Left colon (tissue), 2 donors: ENCODE data around the gene DAPK2. TPM values are rescaled to one million over a fixed set of nuclear protein-coding genes. Genes with fewer than 3 reads are reported as not detected.
"Not testable (repeated sequence)": the region's sequence is repeated elsewhere in the genome, so short reads cannot be mapped to it uniquely, and the experiment has no call there.

Experiments used
- ATAC-seq: fragments of 200-7000 bp; cut with Tn5 transposase; one replicate; pipeline ENCODE4 v1.9.1; 2020; ENCODE audit warnings: mild to moderate bottlenecking, moderate library complexity
- DNase-seq, 2 donors: peaks; one replicate each; pipeline ENCODE4 v3.0.0-alpha.2; 2020
- intact Hi-C, 2 donors: fragments of 100-400 bp; cut with DNase I in 1 of 2; cut with micrococcal nuclease in 1 of 2; formaldehyde crosslinking; loops; one replicate each; pipeline versions ENCODE4 v1.11.2 to v1.14.0; 2022; cut with DNase I, micrococcal nuclease
- total RNA-seq, 2 donors: library from RNA; stranded (reverse); fragmentation: NEBNext Ultra II Directional; extraction: Animal tissue kit (Norgen Biotek cat#: 25700); gene quantifications; one replicate each; pipeline ENCODE4 v1.2.1, GENCODE V29; 2021
- donor health status: DM: no; HTN: no; CAD: no.
- donor health status: DM: yes; HTN: yes; CAD: no.

DAPK2 gene
- total RNA-seq, 2 donors from 2014 or later: 48.8 to 58.3 TPM

- ATAC-seq (no peak), DNase-seq (no peak)
- intact Hi-C loops: loop anchor here in 1 of 2 donors (5.0 kb wide), 1 partner anchor 318 kb away; no protein-coding TSS in a partner anchor
Measured at GRCh38 chr15:64060716-64061115, 14.4 kb upstream of the DAPK2 start.

GRCh38 chr15:64059104-64059503 lies 12.8 kb upstream of the DAPK2 start:
- DNase-seq, ATAC-seq, intact Hi-C loops: not testable (repeated sequence)

- DNase-seq: no peak
- ATAC-seq: no peak
- intact Hi-C loops: no loop called here
Measured at GRCh38 chr15:64058279-64058678, 12.0 kb upstream of the DAPK2 start.

GRCh38 chr15:64053674-64054073 lies 7.4 kb upstream of the DAPK2 start:
- intact Hi-C loops, DNase-seq, ATAC-seq: not testable (repeated sequence)

GRCh38 chr15:64052925-64053491 lies 6.7 kb upstream of the DAPK2 start:
- intact Hi-C loops: no loop called here
- no peak for DNase-seq
- ATAC-seq: no peak

- intact Hi-C loops: no loop called here
- ATAC-seq (no peak), DNase-seq (no peak)
Measured at GRCh38 chr15:64051407-64052259, 5.3 kb upstream of the DAPK2 start.

GRCh38 chr15:64051093-64051402 lies 4.8 kb upstream of the DAPK2 start:
- intact Hi-C loops: no loop called here
- no peak for ATAC-seq
- DNase-seq: no peak

- peak; percentile 26 for ATAC-seq
Measured at GRCh38 chr15:64050281-64051092, 4.2 kb upstream of the DAPK2 start.

GRCh38 chr15:64048781-64049460 lies 2.6 kb upstream of the DAPK2 start:
- intact Hi-C loops: loop anchor here in 1 of 2 donors (10.0 kb wide), 1 partner anchor 104 kb away; no protein-coding TSS in a partner anchor
- ATAC-seq (no peak), DNase-seq (no peak)

More at GRCh38 chr15:64050281-64051092, 4.2 kb upstream of the DAPK2 start:
- intact Hi-C loops: no loop called here
- peak in 1 of 2 donors; percentile 24 for DNase-seq

- ATAC-seq (peak; percentile 54), DNase-seq (peak in 1 of 2 donors; percentile 50)
- intact Hi-C loops: loop anchor here in 1 of 2 donors (10.0 kb wide), 1 partner anchor 101 kb away; no protein-coding TSS in a partner anchor
Measured at GRCh38 chr15:64045774-64046420, 388 bp downstream of the DAPK2 start.

GRCh38 chr15:64045101-64045435 lies 1.2 kb downstream of the DAPK2 start:
- DNase-seq: no peak
- ATAC-seq: no peak
- intact Hi-C loops: loop anchor here in 1 of 2 donors (10.0 kb wide), 1 partner anchor 100 kb away; no protein-coding TSS in a partner anchor

GRCh38 chr15:64044300-64045100 lies 1.8 kb downstream of the DAPK2 start:
- ATAC-seq (peak; percentile 10), DNase-seq (peak in 1 of 2 donors; percentile 31)
- intact Hi-C loops: loop anchor here in 1 of 2 donors (10.0 kb wide), 1 partner anchor 100 kb away; no protein-coding TSS in a partner anchor

GRCh38 chr15:64038878-64039610 lies 7.2 kb downstream of the DAPK2 start:
- intact Hi-C loops: no loop called here

GRCh38 chr15:64037966-64038365 lies 8.3 kb downstream of the DAPK2 start:
- no peak for ATAC-seq
- intact Hi-C loops: no loop called here
- no peak for DNase-seq

More at GRCh38 chr15:64038878-64039610, 7.2 kb downstream of the DAPK2 start:
- DNase-seq: no peak
- ATAC-seq: no peak

GRCh38 chr15:64037116-64037515 lies 9.2 kb downstream of the DAPK2 start:
- DNase-seq (no peak), ATAC-seq (no peak)
- intact Hi-C loops: no loop called here

- intact Hi-C loops: no loop called here
- ATAC-seq (no peak), DNase-seq (no peak)
Measured at GRCh38 chr15:64035525-64035924, 10.8 kb downstream of the DAPK2 start.

- peak; percentile 41 for ATAC-seq
- DNase-seq: no peak
- intact Hi-C loops: no loop called here
Measured at GRCh38 chr15:64034519-64034918, 11.8 kb downstream of the DAPK2 start.
